HG02870 (cell line): ENCODE measurements around the gene IGFL4.

Experiments used
- ATAC-seq: cut with Tn5 transposase; IDR thresholded peaks from one replicate; pipeline ENCODE4 v1.9.1; 2021; ENCODE audit warnings: mild to moderate bottlenecking, moderate library complexity; ENCODE audit not compliant: unreplicated experiment

Gene IGFL4

DNA sequence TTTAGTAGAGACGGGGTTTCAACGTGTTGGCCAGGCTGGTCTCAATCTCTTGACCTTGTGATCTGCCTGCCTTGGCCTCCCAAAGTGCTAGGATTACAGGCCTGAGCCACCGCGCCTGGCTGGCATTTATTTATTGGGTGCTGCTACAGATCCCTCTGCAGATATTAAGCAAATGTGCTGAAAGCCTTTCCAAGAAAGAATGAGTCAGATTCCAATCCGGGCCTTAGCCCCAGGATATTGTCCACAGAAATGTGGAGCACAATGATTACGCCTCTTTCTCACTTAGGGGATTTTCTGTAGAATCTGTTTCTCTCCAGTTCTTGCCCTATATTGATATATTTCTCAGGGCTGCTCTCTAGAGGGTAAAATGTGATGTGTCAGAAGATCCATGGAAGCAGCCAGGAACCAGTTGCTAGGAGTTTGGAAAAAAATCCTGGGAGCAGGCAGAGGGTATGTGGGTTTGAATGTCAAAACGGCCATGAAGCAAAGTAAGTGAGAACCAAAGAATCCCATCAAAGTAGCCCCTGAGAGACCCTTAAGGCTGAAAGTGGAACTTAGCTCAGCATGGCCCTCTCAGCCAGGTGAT is 24.8 kb upstream of the IGFL4 start:
- ATAC-seq: no peak

DNA sequence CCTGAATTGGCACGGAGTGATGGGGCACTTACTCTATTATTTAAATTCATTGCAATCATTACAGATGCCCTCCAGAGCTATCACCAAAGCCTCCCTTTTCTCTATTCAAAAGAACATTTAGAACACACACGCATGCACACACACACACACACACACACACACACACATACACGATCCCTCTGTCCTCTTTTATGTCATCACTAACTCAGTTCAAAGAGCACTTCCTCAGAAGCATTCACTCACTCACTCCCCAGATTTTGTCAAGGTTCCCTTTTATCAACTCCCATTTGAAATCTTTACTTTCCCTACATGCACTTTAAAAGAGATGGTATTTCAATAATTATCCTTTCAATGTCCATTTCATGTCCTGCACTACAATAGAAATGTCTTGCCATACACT is 22.4 kb upstream of the IGFL4 start:
- no peak for ATAC-seq

DNA sequence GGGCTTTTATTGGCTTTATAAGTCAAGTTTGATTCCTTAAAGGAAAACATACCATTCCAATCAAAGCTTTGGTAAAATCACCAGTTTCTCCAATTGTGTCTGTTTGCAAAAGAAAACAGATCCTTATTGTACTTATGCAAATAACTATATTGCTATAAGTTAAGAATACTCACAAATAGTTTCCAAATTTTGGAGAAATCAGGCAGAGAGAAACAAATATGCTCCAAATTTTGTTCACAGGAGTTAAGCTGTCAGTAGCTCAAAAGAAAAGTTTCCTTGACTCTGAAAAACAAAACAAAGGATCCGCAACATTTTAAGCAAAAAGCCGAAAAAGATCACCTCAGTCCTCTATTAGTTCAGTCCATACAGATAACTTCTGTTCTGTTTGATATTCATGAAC is 19.2 kb upstream of the IGFL4 start:
- no peak for ATAC-seq

DNA sequence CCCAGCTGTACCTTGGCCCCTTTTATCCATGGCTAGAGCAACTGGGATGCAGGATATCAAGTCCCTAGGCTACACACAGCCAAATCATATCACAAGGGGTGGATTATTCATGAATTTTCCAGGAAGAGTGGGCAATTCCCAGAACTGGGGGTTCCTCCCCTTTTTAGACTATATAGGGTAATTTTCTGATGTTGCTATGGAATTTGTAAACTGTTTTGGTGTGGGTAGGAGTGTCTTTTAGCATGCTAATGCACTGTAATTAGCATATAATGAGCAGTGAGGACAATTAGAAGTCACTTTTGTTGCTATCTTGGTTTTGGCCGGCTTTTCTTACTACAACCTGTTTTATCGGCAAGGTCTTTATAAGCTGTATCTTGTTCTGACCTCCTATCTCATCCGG is 18.0 kb upstream of the IGFL4 start:
- no peak for ATAC-seq

DNA sequence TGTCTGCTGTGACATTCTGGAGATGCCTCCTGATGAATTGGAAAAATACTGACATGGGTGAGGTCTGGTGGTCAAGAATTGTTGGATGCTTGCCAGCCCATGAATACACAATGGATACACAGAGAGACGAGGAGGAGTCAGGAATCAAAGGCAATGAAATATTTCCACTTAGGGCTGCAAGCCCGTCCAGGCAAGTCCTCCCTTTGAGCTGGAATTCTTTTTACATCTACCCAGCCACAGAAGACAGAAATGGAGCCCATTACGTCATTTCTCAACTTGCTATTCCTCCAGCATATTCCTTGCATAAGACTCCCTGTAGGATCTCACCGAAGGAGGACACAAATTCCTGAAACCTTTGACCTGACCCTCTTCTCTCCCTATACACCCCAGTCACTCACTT is 15.7 kb upstream of the IGFL4 start:
- no peak for ATAC-seq

DNA sequence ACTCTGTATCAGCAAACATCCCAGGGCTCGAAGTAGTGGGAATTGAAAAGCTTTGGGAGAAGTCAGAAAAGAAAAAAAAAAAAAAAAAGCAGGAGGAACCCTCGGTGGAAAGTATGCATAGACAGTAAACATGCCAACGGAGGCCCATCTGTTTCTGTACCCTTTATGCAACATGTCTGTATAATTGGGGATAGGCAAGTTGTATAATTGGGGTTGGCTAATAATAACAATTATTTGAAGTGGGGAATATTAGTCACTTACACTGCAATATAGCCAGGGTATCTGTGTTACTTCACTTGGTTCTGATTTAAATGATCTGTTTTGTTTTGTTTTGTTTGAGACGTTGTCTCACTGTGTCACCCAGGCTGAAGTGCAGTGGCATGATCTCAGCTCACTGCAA is 12.1 kb upstream of the IGFL4 start:
- no peak for ATAC-seq

DNA sequence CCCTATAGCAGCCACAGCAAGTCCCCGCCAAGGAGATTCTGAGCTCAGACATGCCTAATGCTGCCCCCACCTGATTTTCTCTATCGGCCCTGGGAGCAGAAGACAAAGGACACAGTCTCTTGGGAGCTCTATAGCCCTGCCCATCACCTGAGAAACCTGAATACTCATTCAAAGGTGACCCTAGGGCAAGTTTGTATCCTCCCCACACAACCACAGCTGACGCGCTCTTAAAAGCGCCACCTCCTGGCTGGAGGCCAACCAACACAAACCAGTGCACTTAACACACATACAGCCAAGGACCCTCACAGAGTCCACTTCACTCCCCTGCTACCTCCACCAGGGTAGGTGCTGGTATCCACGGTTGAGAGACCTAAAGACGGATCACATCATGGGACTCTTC is 8.8 kb upstream of the IGFL4 start:
- ATAC-seq: no peak

DNA sequence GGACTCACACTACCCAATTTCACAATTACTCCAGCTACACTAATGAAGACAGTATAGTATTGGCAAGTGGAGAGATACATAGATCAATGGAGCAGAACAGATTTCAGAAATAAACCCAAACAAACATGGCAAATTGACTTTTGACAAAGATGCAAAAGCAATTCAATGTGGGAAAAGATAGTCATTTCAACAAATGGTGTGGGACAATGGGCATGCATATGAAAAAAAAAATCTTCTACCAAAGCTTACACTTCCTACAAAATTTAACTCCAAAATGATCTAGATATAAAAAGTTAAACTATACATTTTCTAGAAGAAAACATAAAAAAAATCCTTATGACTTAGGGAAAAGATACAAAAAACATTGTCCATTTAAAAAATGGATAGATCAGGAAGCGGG is 2.7 kb upstream of the IGFL4 start:
- ATAC-seq: no peak

DNA sequence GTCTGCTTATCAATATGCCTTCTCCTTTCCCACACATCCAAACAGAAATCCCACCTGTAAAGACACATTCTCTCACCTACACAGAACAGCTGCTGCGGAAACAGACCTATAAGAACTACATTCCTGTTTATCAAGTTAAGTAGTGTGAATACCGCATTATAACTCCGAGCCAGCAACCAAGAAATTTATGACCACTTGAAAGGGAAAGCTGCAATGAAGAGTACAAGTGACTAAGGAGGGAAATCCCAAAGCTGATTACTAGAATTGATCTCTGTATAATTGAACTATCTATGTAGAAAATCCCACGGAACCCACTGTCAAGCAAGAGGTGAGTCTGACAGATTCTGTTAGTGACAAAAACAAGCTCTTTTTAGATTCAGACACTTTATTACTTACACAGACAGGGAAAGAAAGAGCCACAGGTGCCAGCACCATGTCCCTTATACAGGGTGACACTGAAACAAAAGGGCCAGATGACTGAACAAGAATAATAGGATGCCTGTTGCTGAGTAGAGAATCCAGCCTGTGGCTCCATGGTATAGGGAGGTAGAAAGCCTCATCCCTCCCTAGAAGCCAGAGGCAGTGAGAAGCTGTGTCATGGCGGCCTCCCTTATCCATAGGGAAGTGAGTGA is 1.6 kb upstream of the IGFL4 start:
- no peak for ATAC-seq

DNA sequence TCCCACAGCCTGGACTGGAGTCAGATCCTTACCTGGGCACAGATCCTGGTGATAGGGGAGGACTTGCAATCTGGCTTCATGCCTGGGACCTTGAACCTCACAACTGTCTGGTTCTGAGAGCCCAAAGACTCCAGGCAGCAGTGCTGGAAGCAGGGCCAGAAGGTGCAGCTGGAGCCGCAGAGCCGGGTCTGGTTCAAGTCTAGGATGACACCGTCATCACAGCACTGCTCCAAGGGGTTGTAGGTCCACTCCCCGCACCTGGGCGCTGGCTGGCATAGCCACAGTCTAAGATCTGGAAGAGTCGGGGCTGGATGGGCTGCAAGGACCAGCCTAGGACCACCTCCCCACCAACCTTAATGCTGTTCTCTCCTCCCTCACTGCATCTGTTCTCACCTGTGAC is 677 bp downstream of the IGFL4 start:
- no peak for ATAC-seq

DNA sequence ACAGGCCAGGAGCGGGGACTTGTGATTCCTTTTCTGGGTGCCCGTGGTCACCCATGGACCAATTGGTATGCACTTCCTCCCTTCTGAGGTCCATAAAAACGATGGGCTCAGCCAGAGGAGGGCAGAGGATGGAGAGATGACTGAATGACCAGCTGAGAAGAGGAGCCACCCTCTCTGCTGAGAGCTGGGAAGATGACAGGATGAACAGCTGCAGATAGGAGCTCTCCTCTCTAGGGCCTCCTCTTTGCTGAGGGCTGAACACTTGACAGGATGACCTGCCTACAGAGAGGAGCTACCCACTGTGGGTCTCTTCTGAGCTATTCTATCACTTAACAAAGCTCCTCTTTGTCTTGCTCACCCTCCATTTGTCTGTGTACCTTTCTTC is 4.1 kb downstream of the IGFL4 start:
- no peak for ATAC-seq

DNA sequence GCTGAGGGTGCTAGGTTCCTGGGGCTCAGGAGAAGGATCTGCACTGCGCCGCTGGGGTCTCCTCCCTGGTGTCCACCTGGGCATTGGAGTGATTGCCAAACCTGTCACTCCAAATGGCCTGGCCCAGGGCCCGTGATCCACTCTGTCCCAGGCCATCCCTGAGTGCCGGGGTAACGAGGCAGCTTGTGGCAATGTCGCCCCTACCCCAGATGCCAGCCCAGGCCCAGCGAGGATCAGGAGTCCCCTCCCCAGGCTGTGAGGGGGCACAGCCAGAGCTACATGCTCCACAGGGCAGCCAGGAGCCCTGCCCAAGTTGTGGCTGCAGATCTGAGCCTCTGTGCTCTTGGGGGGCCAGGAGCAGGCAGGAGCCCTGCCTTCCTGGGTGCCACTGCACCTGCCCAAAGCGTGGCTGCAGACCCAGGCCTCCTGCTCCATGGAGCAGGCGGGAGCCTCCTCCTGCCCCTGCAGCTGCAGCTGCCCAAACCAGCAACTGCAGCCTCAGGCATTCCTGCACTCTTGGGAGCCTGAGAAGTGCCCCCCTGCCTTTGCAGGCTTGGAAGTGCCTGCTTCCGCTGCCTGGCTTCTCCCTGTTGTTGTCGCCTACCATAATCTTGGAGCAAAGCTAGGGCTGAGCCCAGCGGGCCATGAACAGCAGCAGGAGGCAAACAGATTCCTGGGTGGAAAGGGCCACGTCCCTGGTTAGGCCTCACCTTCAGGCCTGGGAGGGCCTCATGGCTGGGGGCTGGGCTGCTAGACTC is 4.6 kb downstream of the IGFL4 start:
- no peak for ATAC-seq

DNA sequence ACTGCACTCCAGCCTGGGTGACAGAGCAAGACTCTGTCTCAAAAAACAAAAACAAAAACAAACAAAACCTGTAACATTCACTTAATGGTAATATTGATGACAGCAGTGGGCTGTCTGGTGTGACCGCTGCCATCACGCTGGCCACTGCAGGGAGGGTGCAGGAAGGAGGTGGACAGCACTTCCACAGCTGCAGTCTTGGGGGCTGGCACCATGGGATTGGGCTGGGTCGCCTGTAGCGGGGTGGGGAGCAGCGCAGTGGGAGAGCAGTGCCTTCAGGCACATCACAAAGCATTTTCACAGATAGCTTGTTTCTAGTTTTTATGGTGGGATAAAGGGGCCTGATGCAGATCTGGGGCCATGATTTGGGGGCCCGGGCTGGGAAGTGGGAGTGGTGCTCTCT is 5.3 kb downstream of the IGFL4 start:
- ATAC-seq: no peak

DNA sequence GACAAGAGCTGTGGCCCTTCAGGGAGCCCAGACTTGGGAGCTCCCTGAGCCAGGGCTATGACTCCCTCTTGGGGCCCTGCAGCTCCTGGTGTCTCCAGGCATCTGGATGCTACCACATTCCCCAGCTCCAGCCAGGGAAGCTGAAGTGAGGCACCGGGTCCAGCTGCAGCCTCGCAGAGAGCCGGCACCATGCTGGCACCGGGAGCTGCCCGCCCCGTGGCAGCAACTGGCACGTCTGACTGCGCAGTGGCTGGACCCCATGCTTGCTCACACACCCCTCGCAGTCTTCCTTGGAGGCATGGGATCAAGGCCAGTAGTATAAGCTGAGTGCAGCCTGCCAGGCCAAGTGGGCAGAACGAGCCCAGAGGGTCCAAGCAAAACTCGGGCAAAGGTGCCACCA is 7.4 kb downstream of the IGFL4 start:
- no peak for ATAC-seq

DNA sequence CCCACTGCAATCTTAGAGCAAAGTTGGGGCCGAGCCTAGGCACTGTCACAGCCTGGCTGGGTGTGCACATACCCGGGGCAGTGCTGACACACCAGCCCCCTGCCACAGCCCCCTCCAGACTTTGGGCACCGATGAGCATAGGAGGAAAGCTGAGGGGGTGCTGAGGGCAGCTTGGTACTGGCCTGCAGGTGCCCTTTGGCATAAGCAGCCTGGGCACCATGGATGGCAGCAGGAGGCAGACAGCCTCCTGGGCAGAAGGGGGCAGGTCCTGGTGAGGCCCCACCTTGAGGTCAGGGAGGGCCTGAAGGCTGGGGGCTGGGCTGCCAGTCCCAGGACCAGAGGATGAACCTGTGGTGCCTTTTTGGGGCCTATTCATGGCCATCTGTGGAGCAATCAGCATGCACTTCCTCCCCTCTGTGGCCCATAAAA is 8.2 kb downstream of the IGFL4 start:
- ATAC-seq: no peak

DNA sequence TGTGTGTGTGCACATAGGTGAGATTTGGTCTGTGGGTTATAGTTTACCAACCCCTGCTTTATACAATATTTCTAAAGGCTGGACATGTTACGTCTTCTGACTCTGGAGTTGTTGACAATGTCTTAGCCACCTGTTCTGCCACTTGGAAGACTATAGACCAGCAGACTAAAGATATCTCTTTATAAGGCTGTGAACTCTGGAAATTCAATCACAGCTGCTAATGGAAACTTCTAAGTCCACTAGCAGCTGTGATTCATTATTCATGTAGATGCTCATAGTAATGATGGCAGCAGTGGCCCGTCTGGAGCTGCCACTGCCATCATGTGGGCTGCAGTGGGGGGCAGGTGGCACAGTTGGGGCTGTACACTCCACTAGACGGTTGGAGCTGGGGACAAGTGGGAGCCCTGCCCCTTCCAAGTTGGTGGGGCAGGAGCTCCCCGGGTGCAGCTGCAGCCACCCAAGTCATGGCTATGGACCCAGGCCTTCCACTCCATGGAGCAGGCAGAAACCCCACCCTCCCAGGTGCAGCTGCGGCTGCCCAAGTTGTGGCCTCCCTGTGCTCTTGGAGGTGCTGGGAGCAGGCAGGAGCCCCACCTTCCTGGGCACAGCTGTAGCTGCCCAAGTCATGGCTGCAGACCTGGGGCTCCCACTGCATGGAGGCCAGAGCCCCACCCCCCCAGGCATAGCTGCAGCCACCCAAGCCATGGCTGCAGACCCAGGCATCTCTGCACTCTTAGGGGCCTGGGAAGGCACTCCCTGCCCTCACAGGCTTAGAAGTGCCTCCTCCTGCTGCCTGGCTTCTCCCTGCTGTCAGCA is 8.8 kb downstream of the IGFL4 start:
- ATAC-seq: no peak

DNA sequence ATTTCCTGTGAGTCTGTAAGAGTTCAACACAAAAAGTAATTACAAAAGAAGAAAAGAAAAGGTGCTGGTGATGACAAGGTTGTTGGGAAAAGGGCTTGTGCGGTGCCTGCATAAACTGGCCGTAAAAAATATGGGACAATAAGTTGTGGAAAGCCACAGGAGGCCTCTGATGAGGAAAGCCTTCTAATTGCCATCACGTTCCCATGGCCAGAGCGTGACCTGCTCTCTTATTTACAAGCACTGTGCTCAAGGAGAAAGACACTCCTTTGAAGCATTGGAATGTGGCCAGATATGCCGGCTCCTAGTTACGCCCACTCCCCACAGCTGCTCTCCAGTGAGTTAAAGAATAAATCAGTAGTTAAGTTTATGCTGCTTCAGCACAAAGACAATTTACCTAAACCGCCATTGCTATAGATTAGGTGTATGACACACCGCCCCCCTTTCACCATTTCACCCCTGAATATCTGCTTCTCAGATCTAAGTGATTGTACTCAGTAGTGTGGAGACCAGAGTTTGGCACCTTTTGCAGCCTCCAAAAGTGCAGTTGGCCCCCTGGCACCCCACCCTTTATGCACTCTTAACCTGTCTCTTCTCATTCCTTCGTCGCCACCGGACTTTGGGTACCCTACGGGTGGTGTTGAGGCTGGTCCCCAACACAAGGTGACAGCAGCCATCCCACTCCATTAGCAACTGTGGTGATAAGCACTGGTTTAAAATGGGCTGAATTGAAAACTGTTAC is 9.8 kb downstream of the IGFL4 start:
- ATAC-seq: no peak

DNA sequence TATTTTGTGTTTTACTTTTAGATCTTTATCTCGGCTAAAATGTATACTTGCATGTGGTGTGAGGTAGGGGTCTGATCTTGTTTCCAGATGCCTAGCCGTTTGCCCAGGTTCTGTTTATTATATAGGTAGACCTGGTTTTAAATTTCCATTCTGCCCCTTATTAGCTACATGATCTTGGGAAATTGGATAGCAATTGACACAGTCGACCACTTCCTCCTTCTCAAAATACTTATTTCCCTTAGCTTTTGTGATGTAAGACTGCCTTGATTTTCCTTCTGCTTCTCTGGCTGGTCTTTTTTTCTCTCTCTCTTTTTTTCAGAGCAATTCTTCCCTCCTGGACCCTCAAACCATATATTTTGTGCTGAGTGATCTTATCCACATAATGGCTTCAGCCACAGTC is 15.0 kb downstream of the IGFL4 start:
- ATAC-seq: no peak

DNA sequence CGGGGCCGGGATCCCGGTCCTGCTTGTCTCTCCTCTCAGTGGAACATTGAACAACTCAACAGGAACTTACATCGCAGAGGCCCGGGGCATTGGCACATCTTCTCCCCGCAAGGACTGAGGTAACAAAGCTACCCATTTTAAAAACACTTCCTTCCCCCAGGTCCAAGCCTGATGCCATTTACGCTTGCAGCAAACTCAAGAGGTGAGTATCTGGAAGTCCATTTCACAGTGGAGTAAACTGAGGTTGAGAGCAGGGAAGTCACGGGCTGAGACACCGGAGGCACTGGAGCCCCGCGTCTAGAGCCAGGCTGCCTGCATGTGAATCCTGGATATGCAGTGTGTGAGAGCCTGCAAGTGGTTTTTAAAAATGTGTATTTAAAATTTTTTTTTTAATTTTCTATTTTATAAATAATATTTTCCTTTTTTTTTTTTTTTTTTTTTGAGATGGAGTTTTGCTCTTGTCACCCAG is 17.5 kb downstream of the IGFL4 start:
- no peak for ATAC-seq

DNA sequence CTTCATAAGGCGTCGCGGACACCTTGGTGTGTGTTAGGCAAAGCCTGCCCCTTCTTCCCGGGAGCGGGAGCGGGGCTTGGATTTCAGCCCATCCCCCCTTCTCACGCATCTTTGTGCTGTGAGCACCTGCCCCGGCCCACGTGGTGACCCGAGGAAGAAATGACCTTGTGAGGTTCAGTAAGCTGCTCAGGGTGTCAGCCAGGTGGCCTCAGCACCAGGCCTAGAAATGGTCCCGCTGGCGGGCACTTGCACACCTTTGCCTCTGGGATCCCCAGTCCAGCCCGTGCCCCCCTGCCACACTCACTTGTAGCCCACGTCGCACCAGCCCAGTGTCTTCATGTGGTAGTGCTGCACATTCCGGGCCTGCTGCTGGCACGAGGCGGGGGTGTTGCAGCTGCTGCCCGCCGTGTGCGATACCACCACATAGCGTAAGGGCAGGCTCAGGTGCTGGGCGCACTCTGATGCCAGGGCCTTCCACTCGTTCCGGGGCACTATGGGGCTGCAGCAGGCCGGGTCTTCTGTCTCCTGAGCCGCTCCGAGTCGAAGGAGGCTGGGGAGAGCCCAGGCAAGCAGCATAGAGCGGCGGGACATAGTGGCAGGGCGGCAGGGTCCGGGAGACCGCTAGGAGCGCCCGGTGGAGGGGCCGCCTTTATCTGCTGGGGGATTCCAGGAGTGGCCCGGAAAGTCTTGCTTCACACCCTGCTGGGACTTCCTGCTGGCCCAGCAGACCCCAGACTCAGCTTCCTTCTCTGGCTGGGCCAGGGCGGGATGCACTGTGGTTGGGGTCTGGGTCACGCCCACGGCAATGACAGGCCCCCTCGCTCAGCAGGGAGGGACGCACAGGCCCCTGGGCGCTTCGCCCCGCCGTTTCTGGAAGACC is 18.1 kb downstream of the IGFL4 start, which contains the start of gene PGLYRP1:
PGLYRP1 (minus strand) TSS at position 623 of the 880 bp plus-strand sequence; CDS start at position 591, 32 bp downstream.
- ATAC-seq: no peak
